K562 (cell line): Measurements from ENCODE around the gene FADS1. TPM values are rescaled to one million over a fixed set of nuclear protein-coding genes. Genes with fewer than 3 reads are reported as not detected.
A peak's percentile ranks its signal among the peaks of the same experiment; 100 is the strongest.

Experiments
- ATF7 ChIP-seq: fragments of 450-650 bp; IDR thresholded peaks from 2 replicates; pipeline ENCODE4 v1.7.1; 2014; ENCODE audit warnings: mild to moderate bottlenecking, moderate library complexity
- BHLHE40 ChIP-seq: IDR thresholded peaks from 2 replicates; pipeline ENCODE4 v1.6.1; 2011; ENCODE audit warnings: low read length, improper control_type of control experiment
- BRCA1 ChIP-seq, 2 experiments: fragments of 450-650 bp in 1 of 2; sonication (generic) in 1 of 2; formaldehyde crosslinking in 1 of 2; IDR thresholded peaks; 2 replicates each; pipeline versions ENCODE4 v1.5.0 to v1.6.1; 2017 to 2020; ENCODE audit warnings: mild to moderate bottlenecking in 1 of 2, missing genetic modification reagents in 1 of 2
- CBFA2T2 ChIP-seq: fragments of 450-650 bp; conservative IDR thresholded peaks from 2 replicates; pipeline ENCODE4 v1.6.1; 2017; ENCODE audit warnings: mild to moderate bottlenecking
- ESRRB ChIP-seq: fragments of 250-450 bp; sonication (Bioruptor Pico); IDR thresholded peaks from 2 replicates; pipeline ENCODE4 v1.5.0; 2020; ENCODE audit warnings: mild to moderate bottlenecking, moderate library complexity, borderline replicate concordance
- FOXK1 ChIP-seq: sonication (generic); formaldehyde crosslinking; IDR thresholded peaks from 2 replicates; pipeline ENCODE4 v1.8.0; 2022; ENCODE audit warnings: missing genetic modification reagents, mild to moderate bottlenecking, borderline replicate concordance
- FUS ChIP-seq: fragments of 200-400 bp; formaldehyde crosslinking; optimal IDR thresholded peaks from 2 replicates; pipeline ENCODE3; 2017; ENCODE audit warnings: low read depth, low read length
- HDAC6 ChIP-seq: IDR thresholded peaks from 2 replicates; pipeline ENCODE4 v1.6.1; 2012; ENCODE audit warnings: low read depth, mild to moderate bottlenecking, control low read depth, inconsistent platforms, low read length, moderate library complexity
- HIVEP1 ChIP-seq: fragments of 250-450 bp; sonication (Bioruptor Pico); IDR thresholded peaks from 2 replicates; pipeline ENCODE4 v1.4.0; 2020; ENCODE audit warnings: mild to moderate bottlenecking
- ILK ChIP-seq: fragments of 450-650 bp; IDR thresholded peaks from 2 replicates; pipeline ENCODE4 v1.6.1; 2016; ENCODE audit warnings: missing genetic modification characterization, low read depth, mild to moderate bottlenecking, missing compliant biosample characterization, moderate library complexity, borderline replicate concordance
- MAFK ChIP-seq: IDR thresholded peaks from 2 replicates; pipeline ENCODE4 v1.6.1; 2011; ENCODE audit warnings: low read length, improper control_type of control experiment
- MBD2 ChIP-seq: sonication (generic); IDR thresholded peaks from 2 replicates; pipeline ENCODE4 v1.6.1; 2016; ENCODE audit warnings: low read depth, borderline replicate concordance
- MCM3 ChIP-seq: fragments of 450-650 bp; IDR thresholded peaks from 2 replicates; pipeline ENCODE4 v1.6.1; 2016
- MXD1 ChIP-seq: fragments of 250-450 bp; sonication (Bioruptor Pico); IDR thresholded peaks from 2 replicates; pipeline ENCODE4 v1.8.0; 2021; ENCODE audit warnings: borderline replicate concordance, mild to moderate bottlenecking, moderate library complexity; ENCODE audit not compliant: poor library complexity, severe bottlenecking
- MYBL2 ChIP-seq, 2 experiments: fragments of 450-650 bp in 1 of 2; sonication (generic) in 1 of 2; formaldehyde crosslinking in 1 of 2; IDR thresholded peaks; 2 replicates each; pipeline versions ENCODE4 v1.6.1 to v1.8.1; 2017 to 2022; ENCODE audit warnings: borderline replicate concordance in 1 of 2, inconsistent platforms in 1 of 2, low read depth in 1 of 2, mild to moderate bottlenecking in 1 of 2, missing genetic modification reagents in 1 of 2, moderate library complexity in 1 of 2
- NCOA4 ChIP-seq: fragments of 450-650 bp; IDR thresholded peaks from 2 replicates; pipeline ENCODE4 v1.6.1; 2018; ENCODE audit warnings: mild to moderate bottlenecking; ENCODE audit not compliant: partially characterized antibody
- RB1 ChIP-seq: fragments of 450-650 bp; IDR thresholded peaks from 2 replicates; pipeline ENCODE4 v1.6.1; 2017; ENCODE audit warnings: low read depth, mild to moderate bottlenecking
- RHOXF2B ChIP-seq: fragments of 250-450 bp; sonication (Bioruptor Pico); conservative IDR thresholded peaks from 2 replicates; pipeline ENCODE4 v1.5.1; 2021
- SMAD4 ChIP-seq: fragments of 250-450 bp; sonication (Bioruptor Pico); conservative IDR thresholded peaks from 2 replicates; pipeline ENCODE4 v1.8.0; 2021; ENCODE audit warnings: inconsistent platforms, mild to moderate bottlenecking, moderate library complexity
- SMARCA5 ChIP-seq: fragments of 450-650 bp; IDR thresholded peaks from 2 replicates; pipeline ENCODE4 v1.6.1; 2016
- SMARCC2 ChIP-seq: fragments of 450-650 bp; IDR thresholded peaks from 2 replicates; pipeline ENCODE4 v1.6.1; 2017; ENCODE audit warnings: antibody characterized with exemption, moderate library complexity, mild to moderate bottlenecking, low read depth
- TSC22D4 ChIP-seq: fragments of 450-650 bp; IDR thresholded peaks from 2 replicates; pipeline ENCODE4 v1.6.1; 2016; ENCODE audit warnings: missing genetic modification characterization, missing biosample characterization, control low read depth
- U2AF2 ChIP-seq: fragments of 200-400 bp; formaldehyde crosslinking; optimal IDR thresholded peaks from 2 replicates; pipeline ENCODE3; 2017; ENCODE audit warnings: low read depth, mild to moderate bottlenecking, low read length
- USF2 ChIP-seq: sonication (generic); formaldehyde crosslinking; IDR thresholded peaks from 2 replicates; pipeline ENCODE4 v1.5.0; 2020; ENCODE audit warnings: missing genetic modification reagents
- ZNF511 ChIP-seq: sonication (generic); formaldehyde crosslinking; IDR thresholded peaks from 2 replicates; pipeline ENCODE4 v1.8.0; 2022; ENCODE audit warnings: mild to moderate bottlenecking, missing genetic modification reagents
- ZNF699 ChIP-seq: fragments of 250-450 bp; sonication (Bioruptor Pico); IDR thresholded peaks from 2 replicates; pipeline ENCODE4 v1.8.0; 2021; ENCODE audit warnings: mild to moderate bottlenecking, moderate library complexity; ENCODE audit not compliant: insufficient replicate concordance
- polyA plus RNA-seq, 8 experiments: library from polyadenylated mRNA; depleted of rRNA in 4 of 8; stranded (reverse) in 5 of 8; unstranded in 3 of 8; fragments of >200 nt; fragmentation: Nextera tagmentation in 2 of 8; fragmentation: Illumina TruSeq in 1 of 8; extraction: Ambion mirVana in 2 of 8; extraction: Trizol in 1 of 8; gene quantifications; 2 replicates each; pipeline versions ENCODE4 v1.2.1 to v1.2.3, GENCODE V29; 2011 to 2014; ENCODE audit warnings: inconsistent platforms in 1 of 8, missing spikeins in 1 of 8
- total RNA-seq, 7 experiments: library from RNA; depleted of rRNA in 6 of 7; stranded (reverse); fragments of >200 nt in 6 of 7; fragmentation: Illumina TruSeq in 2 of 7; extraction: Trizol in 2 of 7; gene quantifications; 2 replicates each; pipeline versions ENCODE4 v1.2.1 to v1.2.3, GENCODE V29; 2011 to 2021; ENCODE audit warnings: low replicate concordance in 1 of 7
- TF ChIP-seq, protein P1 (sequence below), 2 experiments: fragments of 450-650 bp in 1 of 2; sonication (generic) in 1 of 2; formaldehyde crosslinking; conservative IDR thresholded peaks; 2 replicates each; pipeline versions ENCODE4 v1.4.0 to v1.8.1; 2020 to 2022; ENCODE audit warnings: mild to moderate bottlenecking in 1 of 2, missing genetic modification reagents in 1 of 2

The FADS1 gene
- total and polyA plus RNA-seq, 9 of the 15 experiments (the other 6 are each of a cell fraction or from before 2014, with no cell fraction given): 110 to 864 (median 364) TPM

GRCh38 chr11:61834278-61835048 is 17.7 kb upstream of the FADS1 start (continued):
- no peak for TF ChIP-seq MYBL2 (IDR thresholded peaks at IDR 0.05; ENCODE audit: low read depth)
- no peak for TF ChIP-seq MYBL2 (CRISPR knock-in tag; IDR thresholded peaks at IDR 0.05; ENCODE audit: borderline replicate concordance)
- no peak for TF ChIP-seq U2AF2
- TF ChIP-seq HDAC6: no peak
- TF ChIP-seq SMARCC2: no peak
- TF ChIP-seq ZNF699: no peak
- TF ChIP-seq TSC22D4 (tag): no peak
- peak; percentile 75 for TF ChIP-seq CBFA2T2
- peak; percentile 38; the same call in 1 of the 2 replicates for TF ChIP-seq BHLHE40
- no peak for TF ChIP-seq ATF7
- TF ChIP-seq FOXK1 (CRISPR knock-in tag): no peak
- TF ChIP-seq MXD1 (CRISPR knock-in tag): no peak
- no peak for TF ChIP-seq ILK (tag)
- TF ChIP-seq ESRRB (CRISPR knock-in tag): 0 out of 2 replicates have a peak, but pooled peaks have one; percentile 54
- no peak for TF ChIP-seq RB1
- TF ChIP-seq, protein P1, sequence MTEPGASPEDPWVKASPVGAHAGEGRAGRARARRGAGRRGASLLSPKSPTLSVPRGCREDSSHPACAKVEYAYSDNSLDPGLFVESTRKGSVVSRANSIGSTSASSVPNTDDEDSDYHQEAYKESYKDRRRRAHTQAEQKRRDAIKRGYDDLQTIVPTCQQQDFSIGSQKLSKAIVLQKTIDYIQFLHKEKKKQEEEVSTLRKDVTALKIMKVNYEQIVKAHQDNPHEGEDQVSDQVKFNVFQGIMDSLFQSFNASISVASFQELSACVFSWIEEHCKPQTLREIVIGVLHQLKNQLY (CRISPR knock-in tag; conservative IDR thresholded peaks at IDR 0.05): no peak
- TF ChIP-seq BRCA1 (IDR thresholded peaks at IDR 0.05): no peak
- no peak for TF ChIP-seq BRCA1 (CRISPR knock-in tag; IDR thresholded peaks at IDR 0.05)
- TF ChIP-seq ZNF511 (CRISPR knock-in tag): no peak
- no peak for TF ChIP-seq MCM3
- no peak for TF ChIP-seq USF2 (CRISPR knock-in tag)
- peak; percentile 91 for TF ChIP-seq SMAD4 (CRISPR knock-in tag)
- peak; percentile 67; the same call in 1 of the 2 replicates for TF ChIP-seq SMARCA5
- TF ChIP-seq RHOXF2B (CRISPR knock-in tag): no peak
- TF ChIP-seq HIVEP1 (CRISPR knock-in tag): 0 out of 2 replicates have a peak, but pooled peaks have one; percentile 33
- 0 out of 2 replicates have a peak, but pooled peaks have one; percentile 24 for TF ChIP-seq MAFK
- peak; percentile 35; the same call in 1 of the 2 replicates for TF ChIP-seq MBD2
- TF ChIP-seq FUS: no peak
- TF ChIP-seq NCOA4: no peak
